Kidney epithelial cell (primary cell): ENCODE measurements around the gene MATR3. TPM values are rescaled to one million over a fixed set of nuclear protein-coding genes. Genes with fewer than 3 reads are reported as not detected.
A peak's percentile ranks its signal among the peaks of the same experiment; 100 is the strongest.

Source experiments
- DNase-seq: peaks from one replicate; pipeline ENCODE4 v3.0.0-alpha.2; 2010; ENCODE audit warnings: low read depth
- H3K27me3 ChIP-seq: 2 replicates; pipeline ENCODE4 v1.6.0; 2011; ENCODE audit warnings: low read length; ENCODE audit not compliant: control insufficient read depth, insufficient read depth
- H3K36me3 ChIP-seq: 2 replicates; pipeline ENCODE4 v1.5.1; 2011; ENCODE audit warnings: low read length; ENCODE audit not compliant: control insufficient read depth, insufficient read depth
- H3K4me3 ChIP-seq: 2 replicates; pipeline ENCODE4 v1.5.1; 2011; ENCODE audit warnings: low read depth, mild to moderate bottlenecking, control low read depth, low read length
- total RNA-seq: library from RNA; depleted of rRNA; stranded (reverse); fragments of >200 nt; gene quantifications from 2 replicates; pipeline ENCODE4 v1.2.3, GENCODE V29; 2015
- TF ChIP-seq, protein P1 (sequence below): IDR thresholded peaks from 2 replicates; pipeline ENCODE4 v1.5.1; 2011; ENCODE audit warnings: mild to moderate bottlenecking, moderate library complexity, low read length, control low read depth, inconsistent platforms; ENCODE audit not compliant: insufficient read depth, poor library complexity, severe bottlenecking

The MATR3 gene
- total RNA-seq, 1 donor from 2014 or later: 266 TPM

DNA sequence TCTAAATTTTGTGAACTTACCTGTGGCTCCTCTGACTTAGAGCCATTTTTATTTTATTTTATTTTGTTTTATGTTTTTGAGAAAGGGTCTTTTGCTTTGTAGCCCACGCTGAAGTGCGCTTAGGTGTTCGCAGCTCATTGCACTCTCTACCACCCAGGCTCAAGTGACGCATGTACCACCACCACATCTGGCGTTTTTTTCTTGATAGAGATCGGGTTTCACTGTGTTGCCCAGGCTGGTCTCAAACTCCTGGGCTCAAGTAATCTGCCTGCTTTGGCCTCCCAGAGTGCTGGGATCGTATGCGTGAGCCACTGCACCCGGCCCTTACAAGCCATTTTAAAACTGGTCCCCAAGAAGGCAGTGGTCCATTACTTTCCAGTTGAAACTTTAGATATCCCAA is 18.5 kb downstream of the MATR3 start:
- H3K4me3 ChIP-seq: no peak overlapping the region
- H3K27me3 ChIP-seq: no peaks in the 10 kb centered on the region
- TF ChIP-seq, protein P1, sequence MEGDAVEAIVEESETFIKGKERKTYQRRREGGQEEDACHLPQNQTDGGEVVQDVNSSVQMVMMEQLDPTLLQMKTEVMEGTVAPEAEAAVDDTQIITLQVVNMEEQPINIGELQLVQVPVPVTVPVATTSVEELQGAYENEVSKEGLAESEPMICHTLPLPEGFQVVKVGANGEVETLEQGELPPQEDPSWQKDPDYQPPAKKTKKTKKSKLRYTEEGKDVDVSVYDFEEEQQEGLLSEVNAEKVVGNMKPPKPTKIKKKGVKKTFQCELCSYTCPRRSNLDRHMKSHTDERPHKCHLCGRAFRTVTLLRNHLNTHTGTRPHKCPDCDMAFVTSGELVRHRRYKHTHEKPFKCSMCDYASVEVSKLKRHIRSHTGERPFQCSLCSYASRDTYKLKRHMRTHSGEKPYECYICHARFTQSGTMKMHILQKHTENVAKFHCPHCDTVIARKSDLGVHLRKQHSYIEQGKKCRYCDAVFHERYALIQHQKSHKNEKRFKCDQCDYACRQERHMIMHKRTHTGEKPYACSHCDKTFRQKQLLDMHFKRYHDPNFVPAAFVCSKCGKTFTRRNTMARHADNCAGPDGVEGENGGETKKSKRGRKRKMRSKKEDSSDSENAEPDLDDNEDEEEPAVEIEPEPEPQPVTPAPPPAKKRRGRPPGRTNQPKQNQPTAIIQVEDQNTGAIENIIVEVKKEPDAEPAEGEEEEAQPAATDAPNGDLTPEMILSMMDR: no peak
- H3K36me3 ChIP-seq: peaks cover 3% of the 10 kb centered on the region
- no peak for DNase-seq

DNA sequence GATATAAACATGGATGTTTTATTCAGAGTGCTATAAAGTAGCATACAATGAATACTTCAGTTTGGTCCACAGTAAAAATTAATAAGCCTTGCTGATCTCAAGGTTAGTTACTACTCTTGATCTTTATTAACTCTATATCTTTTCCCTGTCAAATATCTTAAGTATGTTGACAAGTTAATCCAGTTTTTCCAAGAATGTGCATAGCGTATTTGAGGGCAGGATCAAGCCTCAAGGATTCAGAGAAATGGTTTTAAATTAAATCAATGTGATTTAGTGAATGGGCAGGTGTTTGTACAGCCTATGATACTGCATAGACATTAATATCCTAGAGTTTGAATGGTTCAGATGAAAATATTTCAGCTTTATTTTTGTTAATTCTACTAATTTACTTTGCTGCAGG is 20.7 kb downstream of the MATR3 start:
- H3K4me3 ChIP-seq: no peak overlapping the region
- peaks cover 3% of the 10 kb centered on the region for H3K36me3 ChIP-seq
- TF ChIP-seq, protein P1: no peak
- H3K27me3 ChIP-seq: no peaks in the 10 kb centered on the region
- no peak for DNase-seq

DNA sequence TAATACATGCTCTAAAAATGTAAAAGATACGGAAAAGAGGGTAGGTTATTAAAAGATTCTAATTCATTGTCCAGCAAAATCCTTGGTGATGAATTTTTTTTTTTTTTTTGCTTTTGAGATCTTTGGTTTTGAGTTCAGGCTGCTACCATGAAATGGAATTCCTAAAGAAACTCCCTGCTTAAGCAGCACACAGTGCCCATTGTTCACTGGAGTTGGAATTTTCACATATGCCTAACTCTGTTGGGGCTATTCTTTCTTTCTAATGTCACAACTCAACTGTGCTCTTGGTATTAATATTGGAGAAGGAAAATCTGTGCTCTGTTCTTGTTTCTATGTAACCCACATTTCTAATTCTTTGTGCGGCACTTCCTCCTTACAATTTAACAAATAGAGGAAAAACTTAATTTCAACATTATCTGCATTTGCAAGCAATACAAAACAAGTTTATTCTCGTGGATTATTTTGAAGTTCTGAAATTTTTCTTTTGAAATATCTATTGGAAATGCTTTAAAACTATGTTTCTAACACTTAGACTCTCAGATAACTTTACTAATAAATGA is 21.6 kb downstream of the MATR3 start:
- H3K36me3 ChIP-seq: peaks cover 3% of the 10 kb centered on the region
- DNase-seq: no peak
- no peak overlapping the region for H3K4me3 ChIP-seq
- TF ChIP-seq, protein P1: no peak
- no peaks in the 10 kb centered on the region for H3K27me3 ChIP-seq

DNA sequence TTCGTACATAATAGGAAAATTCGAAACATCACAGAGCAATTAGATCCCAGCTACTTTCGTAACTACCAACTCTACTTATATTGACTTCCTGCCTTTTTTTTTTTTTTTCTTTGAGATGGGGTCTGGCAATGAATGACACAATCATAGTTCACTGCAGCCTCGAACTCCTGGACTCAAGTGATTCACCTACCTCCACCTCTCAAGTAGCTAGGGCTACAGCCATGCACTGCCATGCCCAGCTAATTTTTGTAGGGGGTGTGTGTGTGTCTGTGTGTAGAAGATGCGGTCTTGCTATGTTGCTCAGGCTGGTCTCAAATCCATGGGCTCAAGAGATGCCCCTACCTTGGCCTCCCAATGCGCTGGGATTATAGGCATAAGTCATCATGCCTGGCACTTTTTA is 42.3 kb downstream of the MATR3 start:
- H3K27me3 ChIP-seq: no peaks in the 10 kb centered on the region
- no peaks in the 10 kb centered on the region for H3K36me3 ChIP-seq
- TF ChIP-seq, protein P1: no peak
- no peak overlapping the region for H3K4me3 ChIP-seq
- DNase-seq: no peak

DNA sequence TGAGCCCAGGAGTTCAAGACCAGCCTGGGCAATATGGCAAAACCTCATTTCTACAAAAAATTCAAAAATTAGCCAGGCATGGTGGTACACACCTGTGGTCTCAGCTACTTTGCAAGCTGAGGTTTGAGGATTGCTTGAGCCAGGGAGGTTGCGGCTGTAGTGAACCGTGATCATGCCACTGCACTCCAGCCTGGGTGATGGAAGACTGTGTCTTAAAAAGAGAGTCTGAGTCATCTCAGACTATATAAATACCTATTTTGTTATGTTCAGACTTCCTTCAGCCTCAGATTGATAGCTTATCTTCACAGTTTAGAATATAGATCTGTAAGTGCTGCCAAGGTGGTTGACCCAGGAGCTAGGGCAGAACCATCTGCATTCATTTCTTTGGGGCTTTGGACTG is 46.5 kb downstream of the MATR3 start:
- TF ChIP-seq, protein P1: no peak
- DNase-seq: no peak
- no peak overlapping the region for H3K4me3 ChIP-seq
- H3K27me3 ChIP-seq: no peaks in the 10 kb centered on the region
- no peaks in the 10 kb centered on the region for H3K36me3 ChIP-seq

DNA sequence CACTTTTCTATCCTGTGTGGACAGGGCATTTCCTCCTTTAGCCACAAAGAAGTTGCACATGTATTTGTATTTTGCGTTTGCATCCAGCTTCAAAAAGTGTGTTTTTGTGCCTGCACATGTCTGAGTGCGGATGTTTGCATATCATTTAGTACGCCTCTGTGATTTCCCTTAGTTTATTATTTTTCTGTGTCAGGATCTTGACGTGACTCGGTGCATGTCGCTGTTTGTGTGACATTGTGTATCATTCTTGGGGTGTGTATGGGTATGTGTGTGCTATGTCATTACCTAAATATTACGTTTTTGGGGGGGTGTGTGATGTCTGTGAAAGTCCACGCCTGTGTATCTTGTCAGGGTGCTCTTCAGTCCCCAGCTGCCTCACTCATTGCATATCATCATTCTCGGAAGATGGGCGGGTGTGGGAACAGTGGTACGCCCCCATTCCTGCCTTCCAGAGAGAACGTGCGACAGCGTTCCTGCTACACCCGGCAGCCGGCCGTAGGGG is 47.7 kb downstream of the MATR3 start:
- no peaks in the 10 kb centered on the region for H3K36me3 ChIP-seq
- H3K4me3 ChIP-seq: peak overlapping the region; percentile 37
- no peak for DNase-seq
- H3K27me3 ChIP-seq: no peaks in the 10 kb centered on the region
- TF ChIP-seq, protein P1: no peak
